Measurements from ENCODE around the gene ATP1B4. TPM values are rescaled to one million over a fixed set of nuclear protein-coding genes. Genes with fewer than 3 reads are reported as not detected.
A peak's percentile ranks its signal among the peaks of the same experiment; 100 is the strongest.

Gene ATP1B4
- total RNA-seq, 1 donor = not detected

DNA sequence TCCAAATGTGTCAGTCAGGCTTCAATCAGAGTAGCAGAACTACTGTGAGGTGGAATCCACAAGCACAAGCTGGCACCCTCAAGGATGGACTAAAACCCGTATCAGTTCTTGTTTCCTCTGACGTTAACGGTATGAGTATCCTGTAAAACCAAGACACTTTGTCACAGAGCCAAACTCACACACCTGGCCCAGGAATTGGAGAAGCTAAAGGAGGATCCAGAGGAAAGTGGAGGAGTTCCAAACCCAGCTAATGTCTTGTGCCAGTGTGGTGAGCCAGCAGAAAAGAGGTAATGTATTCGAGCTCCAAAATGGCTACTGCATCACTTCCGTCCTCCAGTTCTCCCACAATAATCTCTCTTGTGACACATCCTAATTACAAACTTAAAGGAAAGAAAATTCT is 44.7 kb downstream of the ATP1B4 start:
- Histone ChIP-seq H3K9me3 (ENCODE audit: low read depth, low read length) (no peaks in the 10 kb centered on the region), H3K4me2 (ENCODE audit: insufficient read depth, low read length) (no peak overlapping the region), H3K27ac (ENCODE audit: low read depth, low read length) (no peak overlapping the region), H2AFZ (ENCODE audit: low read length) (no peak overlapping the region), H4K20me1 (ENCODE audit: insufficient read depth, low read length) (no peaks in the 10 kb centered on the region), H3K4me1 (ENCODE audit: insufficient read depth, low read length) (no peaks in the 10 kb centered on the region), H3K79me2 (ENCODE audit: insufficient read depth, low read length) (no peaks in the 10 kb centered on the region), H3K27me3 (ENCODE audit: insufficient read depth, low read length) (no peaks in the 10 kb centered on the region), H3K36me3 (ENCODE audit: insufficient read depth, low read length) (no peaks in the 10 kb centered on the region), H3K4me3 (ENCODE audit: insufficient read depth, low read length) (no peak overlapping the region)
- peak; percentile 31 for DNase-seq (ENCODE audit: insufficient read length, low spot score, missing footprints)
- TF ChIP-seq, protein P1, sequence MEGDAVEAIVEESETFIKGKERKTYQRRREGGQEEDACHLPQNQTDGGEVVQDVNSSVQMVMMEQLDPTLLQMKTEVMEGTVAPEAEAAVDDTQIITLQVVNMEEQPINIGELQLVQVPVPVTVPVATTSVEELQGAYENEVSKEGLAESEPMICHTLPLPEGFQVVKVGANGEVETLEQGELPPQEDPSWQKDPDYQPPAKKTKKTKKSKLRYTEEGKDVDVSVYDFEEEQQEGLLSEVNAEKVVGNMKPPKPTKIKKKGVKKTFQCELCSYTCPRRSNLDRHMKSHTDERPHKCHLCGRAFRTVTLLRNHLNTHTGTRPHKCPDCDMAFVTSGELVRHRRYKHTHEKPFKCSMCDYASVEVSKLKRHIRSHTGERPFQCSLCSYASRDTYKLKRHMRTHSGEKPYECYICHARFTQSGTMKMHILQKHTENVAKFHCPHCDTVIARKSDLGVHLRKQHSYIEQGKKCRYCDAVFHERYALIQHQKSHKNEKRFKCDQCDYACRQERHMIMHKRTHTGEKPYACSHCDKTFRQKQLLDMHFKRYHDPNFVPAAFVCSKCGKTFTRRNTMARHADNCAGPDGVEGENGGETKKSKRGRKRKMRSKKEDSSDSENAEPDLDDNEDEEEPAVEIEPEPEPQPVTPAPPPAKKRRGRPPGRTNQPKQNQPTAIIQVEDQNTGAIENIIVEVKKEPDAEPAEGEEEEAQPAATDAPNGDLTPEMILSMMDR (IDR thresholded peaks at IDR 0.05; ENCODE audit: extremely low read depth, low read depth, low read length) = no peak

DNA sequence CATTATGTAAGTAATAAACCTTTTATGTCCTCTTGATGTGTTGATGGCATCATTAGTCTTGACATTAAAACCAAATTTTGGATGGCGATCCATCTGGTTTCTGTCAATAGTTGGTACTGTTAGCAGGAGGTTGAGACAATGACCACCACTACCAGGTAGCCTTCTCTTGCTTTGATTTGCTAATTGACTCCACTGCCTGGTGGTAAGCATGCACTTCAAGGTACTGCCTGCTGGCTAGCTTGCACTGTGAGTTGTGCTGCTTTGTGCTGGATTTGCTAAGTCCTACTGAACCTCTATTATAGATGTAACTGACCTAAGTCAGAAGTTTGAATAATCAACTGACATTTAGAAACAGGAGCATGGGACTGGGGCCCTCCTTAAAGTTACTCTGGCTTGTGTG is 46.3 kb downstream of the ATP1B4 start:
- Histone ChIP-seq H3K27ac (ENCODE audit: low read depth, low read length) (no peak overlapping the region), H3K4me3 (ENCODE audit: insufficient read depth, low read length) (no peak overlapping the region), H3K4me2 (ENCODE audit: insufficient read depth, low read length) (no peak overlapping the region), H3K9me3 (ENCODE audit: low read depth, low read length) (no peaks in the 10 kb centered on the region), H3K36me3 (ENCODE audit: insufficient read depth, low read length) (no peaks in the 10 kb centered on the region), H3K27me3 (ENCODE audit: insufficient read depth, low read length) (no peaks in the 10 kb centered on the region), H3K4me1 (ENCODE audit: insufficient read depth, low read length) (no peaks in the 10 kb centered on the region), H4K20me1 (ENCODE audit: insufficient read depth, low read length) (no peaks in the 10 kb centered on the region), H2AFZ (ENCODE audit: low read length) (no peak overlapping the region), H3K79me2 (ENCODE audit: insufficient read depth, low read length) (no peaks in the 10 kb centered on the region)
- DNase-seq (ENCODE audit: insufficient read length, low spot score, missing footprints) = no peak
- TF ChIP-seq, protein P1 (IDR thresholded peaks at IDR 0.05; ENCODE audit: extremely low read depth, low read depth, low read length) = no peak

DNA sequence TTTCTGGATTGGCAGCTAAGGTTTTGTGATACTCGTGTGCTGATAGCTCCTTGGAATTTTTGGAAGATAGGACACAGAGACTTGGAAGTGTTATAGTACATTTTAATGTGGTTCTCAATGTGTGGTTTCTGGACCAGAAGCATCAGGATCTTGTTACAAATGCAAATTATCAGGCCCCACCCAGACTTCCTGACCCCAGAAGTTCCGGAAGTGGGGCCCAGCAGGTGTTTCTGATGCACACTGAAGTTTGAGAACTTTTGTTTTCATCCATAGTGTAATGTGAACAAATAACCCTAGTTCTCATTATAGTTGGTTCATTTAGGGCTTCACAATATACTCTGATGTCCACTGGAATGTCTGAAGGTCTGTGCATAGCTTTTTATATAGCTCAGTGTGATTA is 57.6 kb downstream of the ATP1B4 start:
- H3K4me3 ChIP-seq (ENCODE audit: insufficient read depth, low read length) = no peak overlapping the region
- TF ChIP-seq, protein P1 (IDR thresholded peaks at IDR 0.05; ENCODE audit: extremely low read depth, low read depth, low read length) = no peak
- no peak overlapping the region for H3K27ac ChIP-seq (ENCODE audit: low read depth, low read length)
- no peak overlapping the region for H3K4me2 ChIP-seq (ENCODE audit: insufficient read depth, low read length)
- H3K27me3 ChIP-seq (ENCODE audit: insufficient read depth, low read length) = no peaks in the 10 kb centered on the region
- no peaks in the 10 kb centered on the region for H3K9me3 ChIP-seq (ENCODE audit: low read depth, low read length)
- DNase-seq (ENCODE audit: insufficient read length, low spot score, missing footprints) = no peak
- no peaks in the 10 kb centered on the region for H3K36me3 ChIP-seq (ENCODE audit: insufficient read depth, low read length)
- no peaks in the 10 kb centered on the region for H4K20me1 ChIP-seq (ENCODE audit: insufficient read depth, low read length)
- no peaks in the 10 kb centered on the region for H3K4me1 ChIP-seq (ENCODE audit: insufficient read depth, low read length)
- no peak overlapping the region for H2AFZ ChIP-seq (ENCODE audit: low read length)
- no peaks in the 10 kb centered on the region for H3K79me2 ChIP-seq (ENCODE audit: insufficient read depth, low read length)

DNA sequence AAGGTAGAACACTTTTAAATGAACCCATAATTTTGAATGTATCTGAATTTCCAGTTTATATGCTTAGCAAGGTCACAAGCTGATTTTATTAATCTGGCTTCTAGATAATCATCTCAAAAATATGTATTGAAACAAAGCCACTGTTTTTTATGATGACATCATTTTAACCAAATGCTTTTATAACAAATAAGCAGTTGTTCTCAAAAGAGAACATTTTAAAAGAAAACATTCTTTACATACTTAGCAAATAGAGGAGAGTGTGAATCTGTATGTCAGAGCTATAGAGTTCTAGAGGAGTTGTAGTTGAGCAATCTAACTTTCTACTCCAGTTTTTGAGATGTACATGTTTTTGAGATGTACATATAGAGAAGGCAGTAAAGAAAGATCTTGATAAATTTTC is 64.7 kb downstream of the ATP1B4 start:
- Histone ChIP-seq H3K36me3 (ENCODE audit: insufficient read depth, low read length) (no peaks in the 10 kb centered on the region), H3K4me1 (ENCODE audit: insufficient read depth, low read length) (peaks cover 15% of the 10 kb centered on the region), H4K20me1 (ENCODE audit: insufficient read depth, low read length) (no peaks in the 10 kb centered on the region), H3K79me2 (ENCODE audit: insufficient read depth, low read length) (no peaks in the 10 kb centered on the region), H3K4me2 (ENCODE audit: insufficient read depth, low read length) (no peak overlapping the region), H2AFZ (ENCODE audit: low read length) (no peak overlapping the region), H3K4me3 (ENCODE audit: insufficient read depth, low read length) (no peak overlapping the region), H3K27ac (ENCODE audit: low read depth, low read length) (no peak overlapping the region), H3K27me3 (ENCODE audit: insufficient read depth, low read length) (no peaks in the 10 kb centered on the region), H3K9me3 (ENCODE audit: low read depth, low read length) (no peaks in the 10 kb centered on the region)
- DNase-seq (ENCODE audit: insufficient read length, low spot score, missing footprints) = no peak
- TF ChIP-seq, protein P1 (IDR thresholded peaks at IDR 0.05; ENCODE audit: extremely low read depth, low read depth, low read length) = no peak

Measured in osteoblast (primary cell).